Activated CD4-positive, alpha-beta T cell treated with anti-CD3 and anti-CD28 coated beads for 4 hours (primary cell): Measurements from ENCODE around the gene IL1RAPL2.
A peak's percentile ranks its signal among the peaks of the same experiment; 100 is the strongest.
"Not testable (repeated sequence)": the region's sequence is repeated elsewhere in the genome, so short reads cannot be mapped to it uniquely, and the experiment has no call there.

Experiments used
- DNase-seq, 2 donors: peaks; one replicate each; pipeline ENCODE4 v3.0.0-alpha.2; 2020

IL1RAPL2 gene

GRCh38 chrX:104864296-104864695 is 298.3 kb downstream of the IL1RAPL2 start:
- DNase-seq: no peak

GRCh38 chrX:104877504-104877903 is 311.5 kb downstream of the IL1RAPL2 start:
- no peak for DNase-seq

GRCh38 chrX:104902070-104902469 is 336.1 kb downstream of the IL1RAPL2 start:
- no peak for DNase-seq

GRCh38 chrX:104909694-104910093 is 343.7 kb downstream of the IL1RAPL2 start:
- DNase-seq: not testable (repeated sequence)

GRCh38 chrX:104913348-104913747 is 347.3 kb downstream of the IL1RAPL2 start:
- DNase-seq: no peak

- not testable (repeated sequence) for DNase-seq
These were observed 348.7 kb downstream of the IL1RAPL2 start for GRCh38 chrX:104914686-104915085.

GRCh38 chrX:104918122-104918521 is 352.1 kb downstream of the IL1RAPL2 start:
- DNase-seq: no peak

GRCh38 chrX:104921584-104922205 is 355.7 kb downstream of the IL1RAPL2 start:
- no peak for DNase-seq

- peak; percentile 26 to 50 for DNase-seq
These were observed 356.2 kb downstream of the IL1RAPL2 start for GRCh38 chrX:104922206-104922621.

- DNase-seq: no peak
These were observed 363.3 kb downstream of the IL1RAPL2 start for GRCh38 chrX:104929324-104929723.

GRCh38 chrX:104935581-104935980 is 369.6 kb downstream of the IL1RAPL2 start:
- DNase-seq: no peak

- DNase-seq: no peak
These were observed 387.3 kb downstream of the IL1RAPL2 start for GRCh38 chrX:104953251-104953650.

- DNase-seq: no peak
These were observed 395.9 kb downstream of the IL1RAPL2 start for GRCh38 chrX:104961926-104962325.

GRCh38 chrX:104968241-104968640 is 402.2 kb downstream of the IL1RAPL2 start:
- DNase-seq: no peak

GRCh38 chrX:104972737-104973136 is 406.7 kb downstream of the IL1RAPL2 start:
- no peak for DNase-seq

GRCh38 chrX:104987063-104987462 is 421.1 kb downstream of the IL1RAPL2 start:
- DNase-seq: no peak

GRCh38 chrX:104988038-104988437 is 422.0 kb downstream of the IL1RAPL2 start:
- DNase-seq: no peak

GRCh38 chrX:104995546-104995945 is 429.5 kb downstream of the IL1RAPL2 start:
- DNase-seq: no peak

- no peak for DNase-seq
These were observed 440.1 kb downstream of the IL1RAPL2 start for GRCh38 chrX:105006103-105006502.

- no peak for DNase-seq
These were observed 441.0 kb downstream of the IL1RAPL2 start for GRCh38 chrX:105006996-105007395.

GRCh38 chrX:105013719-105014118 is 447.7 kb downstream of the IL1RAPL2 start:
- DNase-seq: no peak

GRCh38 chrX:105017641-105018040 is 451.6 kb downstream of the IL1RAPL2 start:
- no peak for DNase-seq

GRCh38 chrX:105018865-105019264 is 452.9 kb downstream of the IL1RAPL2 start:
- DNase-seq: no peak

- not testable (repeated sequence) for DNase-seq
These were observed 463.0 kb downstream of the IL1RAPL2 start for GRCh38 chrX:105028962-105029361.

- DNase-seq: no peak
These were observed 472.8 kb downstream of the IL1RAPL2 start for GRCh38 chrX:105038672-105039328.
